Activated CD8-positive, alpha-beta memory T cell treated with anti-CD3 and anti-CD28 coated beads for 1 hour (primary cell): ENCODE data around the gene VPS26A.

Experiments used
- DNase-seq, 2 donors: peaks; one replicate each; pipeline ENCODE4 v3.0.0-alpha.2; 2020; ENCODE audit warnings: low read depth in 1 of 2; ENCODE audit errors: extremely low read depth in 1 of 2

The VPS26A gene

GRCh38 chr10:69218831-69219230 lies 94.9 kb downstream of the VPS26A start:
- no peak for DNase-seq

DNA sequence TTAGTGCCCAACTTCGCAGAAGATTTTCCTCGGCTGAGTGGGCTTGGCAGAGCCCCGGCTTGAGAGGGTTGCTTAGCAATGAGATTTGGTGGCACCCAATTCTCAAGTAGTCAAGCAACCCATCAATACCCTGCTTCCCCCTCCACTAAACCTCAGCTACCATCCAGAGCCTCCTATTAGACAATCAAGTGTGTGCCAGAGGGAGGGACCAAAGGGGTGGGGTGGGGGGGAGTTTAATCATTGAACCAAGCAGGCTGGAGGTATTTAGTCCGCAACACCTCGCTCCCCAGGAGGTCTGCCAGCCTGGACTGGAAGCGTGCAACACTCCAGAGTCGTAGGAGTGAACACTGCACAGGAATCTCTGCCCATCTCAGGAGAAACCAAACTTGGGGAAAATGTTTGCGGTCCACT lies 96.1 kb downstream of the VPS26A start, which contains the start of gene HKDC1:
HKDC1 (plus strand) TSS at position 292 of the 411 bp plus-strand sequence; CDS start at position 396, 104 bp downstream.
- DNase-seq: no peak

DNA sequence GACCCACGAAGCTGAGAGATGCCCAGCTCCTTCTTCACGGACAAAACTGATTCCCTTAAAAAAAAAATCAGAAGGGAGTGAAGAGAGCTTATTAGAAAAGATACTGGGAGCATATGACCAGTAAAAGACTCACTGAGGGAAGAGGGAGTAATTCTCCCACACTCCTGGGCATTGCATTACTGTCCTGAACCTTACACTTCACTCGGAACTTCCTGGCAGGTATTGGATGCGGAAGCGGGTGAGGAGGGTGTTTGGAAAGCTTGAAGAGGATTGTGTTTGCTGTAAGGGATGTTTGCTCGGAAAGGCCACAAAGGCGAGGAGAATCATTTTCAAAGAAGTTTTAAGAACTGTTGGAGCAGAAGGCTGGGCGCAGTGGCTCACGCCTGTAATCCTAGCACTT lies 96.5 kb downstream of the VPS26A start:
- no peak for DNase-seq
